ENCODE results near the gene ZBTB32.

The ZBTB32 gene

GRCh38 chr19:35703343-35703742 is 1.0 kb upstream of the ZBTB32 start:
- no peak overlapping the region for H3K9ac ChIP-seq
- no peak for TF ChIP-seq CTCF (IDR thresholded peaks at IDR 0.05)
- H3K27me3 ChIP-seq (ENCODE audit: control insufficient read depth, insufficient read depth, low read length) = no peaks in the 10 kb centered on the region
- no peak overlapping the region for H3K27ac ChIP-seq
- H2AFZ ChIP-seq = peak overlapping the region; percentile 84
- H3K4me1 ChIP-seq = no peaks in the 10 kb centered on the region
- no peaks in the 10 kb centered on the region for H3K9me3 ChIP-seq (ENCODE audit: control insufficient read depth, low read length)
- H3K4me2 ChIP-seq (ENCODE audit: low read length) = no peak overlapping the region
- H3K4me3 ChIP-seq (ENCODE audit: low read depth, low read length) = no peak overlapping the region
- H3K36me3 ChIP-seq (ENCODE audit: control insufficient read depth, insufficient read depth, low read length) = no peaks in the 10 kb centered on the region
- no peaks in the 10 kb centered on the region for H3K79me2 ChIP-seq

- TF ChIP-seq CTCF (IDR thresholded peaks at IDR 0.05) = no peak
- no peak overlapping the region for H3K9ac ChIP-seq
- no peaks in the 10 kb centered on the region for H3K79me2 ChIP-seq
- no peak overlapping the region for H3K27ac ChIP-seq
- H2AFZ ChIP-seq = no peak overlapping the region
- H3K4me3 ChIP-seq (ENCODE audit: low read depth, low read length) = no peak overlapping the region
- no peak overlapping the region for H3K4me2 ChIP-seq (ENCODE audit: low read length)
- H3K9me3 ChIP-seq (ENCODE audit: control insufficient read depth, low read length) = no peaks in the 10 kb centered on the region
- no peaks in the 10 kb centered on the region for H3K4me1 ChIP-seq
- H3K27me3 ChIP-seq (ENCODE audit: control insufficient read depth, insufficient read depth, low read length) = no peaks in the 10 kb centered on the region
- no peaks in the 10 kb centered on the region for H3K36me3 ChIP-seq (ENCODE audit: control insufficient read depth, insufficient read depth, low read length)
Measured at GRCh38 chr19:35708391-35708790, 4.0 kb downstream of the ZBTB32 start.

GRCh38 chr19:35710784-35711723 is 6.7 kb downstream of the ZBTB32 start:
- no peaks in the 10 kb centered on the region for H3K27me3 ChIP-seq (ENCODE audit: control insufficient read depth, insufficient read depth, low read length)
- no peak overlapping the region for H3K9ac ChIP-seq
- H3K79me2 ChIP-seq = no peaks in the 10 kb centered on the region
- H3K36me3 ChIP-seq (ENCODE audit: control insufficient read depth, insufficient read depth, low read length) = no peaks in the 10 kb centered on the region
- H3K4me1 ChIP-seq = peaks cover 6% of the 10 kb centered on the region
- H3K9me3 ChIP-seq (ENCODE audit: control insufficient read depth, low read length) = no peaks in the 10 kb centered on the region
- H3K4me2 ChIP-seq (ENCODE audit: low read length) = no peak overlapping the region
- no peak overlapping the region for H3K27ac ChIP-seq
- no peak overlapping the region for H2AFZ ChIP-seq
- TF ChIP-seq CTCF (IDR thresholded peaks at IDR 0.05) = no peak
- H3K4me3 ChIP-seq (ENCODE audit: low read depth, low read length) = no peak overlapping the region

GRCh38 chr19:35712567-35713505 is 8.5 kb downstream of the ZBTB32 start:
- Histone ChIP-seq H3K4me1 (peaks cover 7% of the 10 kb centered on the region), H3K36me3 (ENCODE audit: control insufficient read depth, insufficient read depth, low read length) (no peaks in the 10 kb centered on the region), H3K4me2 (ENCODE audit: low read length) (no peak overlapping the region), H3K9ac (no peak overlapping the region), H3K4me3 (ENCODE audit: low read depth, low read length) (no peak overlapping the region), H3K27ac (no peak overlapping the region), H2AFZ (no peak overlapping the region), H3K27me3 (ENCODE audit: control insufficient read depth, insufficient read depth, low read length) (no peaks in the 10 kb centered on the region), H3K9me3 (ENCODE audit: control insufficient read depth, low read length) (no peaks in the 10 kb centered on the region), H3K79me2 (no peaks in the 10 kb centered on the region)
- TF ChIP-seq CTCF (IDR thresholded peaks at IDR 0.05) = no peak
